Fibroblast of lung (primary cell): ENCODE results near the gene GNAS. TPM values are rescaled to one million over a fixed set of nuclear protein-coding genes. Genes with fewer than 3 reads are reported as not detected.

ENCODE experiments used
- DNase-seq, 2 donors: peaks; one replicate each; pipeline versions ENCODE4 v3.0.0 to v3.0.0-alpha.2; 2010; ENCODE audit warnings: low read depth in 2 of 2
- H2AFZ ChIP-seq: 2 replicates; pipeline ENCODE4 v1.5.1; 2012; ENCODE audit warnings: low read length, control low read depth, inconsistent platforms
- H3K27ac ChIP-seq: 2 replicates; pipeline ENCODE4 v1.5.1; 2011; ENCODE audit warnings: low read length, control low read depth; ENCODE audit not compliant: insufficient read depth
- H3K27me3 ChIP-seq: 2 replicates; pipeline ENCODE4 v1.5.1; 2011; ENCODE audit warnings: mild to moderate bottlenecking, low read length; ENCODE audit not compliant: control insufficient read depth, insufficient read depth
- H3K36me3 ChIP-seq: 2 replicates; pipeline ENCODE4 v1.5.1; 2011; ENCODE audit warnings: low read length; ENCODE audit not compliant: control insufficient read depth, insufficient read depth
- H3K4me1 ChIP-seq: 2 replicates; pipeline ENCODE4 v1.5.1; 2011; ENCODE audit warnings: low read length; ENCODE audit not compliant: control insufficient read depth, insufficient read depth; ENCODE audit errors: extremely low read depth
- H3K4me2 ChIP-seq: 2 replicates; pipeline ENCODE4 v1.5.1; 2011; ENCODE audit warnings: low read length, control low read depth; ENCODE audit not compliant: insufficient read depth; ENCODE audit errors: extremely low read depth
- H3K4me3 ChIP-seq, 4 experiments: fragments of 200-600 bp in 1 of 4; sonication (generic) in 1 of 4; replicated peaks in 1 of 4; 2 replicates each; pipeline ENCODE4 v1.5.1; 2011 to 2016; ENCODE audit warnings: low read length in 4 of 4, low read depth in 3 of 4, mild to moderate bottlenecking in 3 of 4, control low read depth in 2 of 4, inconsistent platforms in 1 of 4, mixed read lengths in 1 of 4; ENCODE audit not compliant: insufficient read depth in 1 of 4; ENCODE audit errors: control extremely low read depth in 1 of 4
- H3K79me2 ChIP-seq: 2 replicates; pipeline ENCODE4 v1.5.1; 2012; ENCODE audit warnings: mild to moderate bottlenecking, low read length, inconsistent platforms; ENCODE audit not compliant: control insufficient read depth, insufficient read depth
- H3K9ac ChIP-seq: 2 replicates; pipeline ENCODE4 v1.5.1; 2011; ENCODE audit warnings: mild to moderate bottlenecking, low read length, control low read depth; ENCODE audit not compliant: insufficient read depth
- H3K9me3 ChIP-seq: 2 replicates; pipeline ENCODE4 v1.5.1; 2012; ENCODE audit warnings: low read depth, low read length; ENCODE audit not compliant: control insufficient read depth, insufficient read depth
- H4K20me1 ChIP-seq: 2 replicates; pipeline ENCODE4 v1.5.1; 2011; ENCODE audit warnings: low read length; ENCODE audit not compliant: control insufficient read depth, insufficient read depth; ENCODE audit errors: extremely low read depth
- EZH2 ChIP-seq: IDR thresholded peaks from 2 replicates; pipeline ENCODE4 v1.5.1; 2012; ENCODE audit warnings: low read length, control low read depth, mild to moderate bottlenecking; ENCODE audit errors: missing control alignments
- polyA plus RNA-seq, 2 donors: library from polyadenylated mRNA; depleted of rRNA in 1 of 2; stranded (reverse) in 1 of 2; unstranded in 1 of 2; fragments of >200 nt; gene quantifications; 2 replicates each; pipeline ENCODE4 v1.2.1, GENCODE V29; 2011 to 2012; ENCODE audit warnings: missing spikeins in 1 of 2
- total RNA-seq: library from RNA; depleted of rRNA; stranded (reverse); fragments of >200 nt; gene quantifications from 2 replicates; pipeline ENCODE4 v1.2.1, GENCODE V29; 2014
- TF ChIP-seq, protein P1 (sequence below), 2 donors: IDR thresholded peaks in 1 of 2; conservative IDR thresholded peaks in 1 of 2; 1 replicate in 1 of 2; 2 replicates in 1 of 2; pipeline ENCODE4 v1.5.1; 2011 to 2012; ENCODE audit warnings: low read length in 2 of 2, control low read depth in 1 of 2, inconsistent platforms in 1 of 2, low read depth in 1 of 2, mild to moderate bottlenecking in 1 of 2

Gene GNAS
- total and polyA plus RNA-seq, 2 donors (not counting 1 experiment from before 2014, with no cell fraction given) = 421 to 1,357 TPM

DNA sequence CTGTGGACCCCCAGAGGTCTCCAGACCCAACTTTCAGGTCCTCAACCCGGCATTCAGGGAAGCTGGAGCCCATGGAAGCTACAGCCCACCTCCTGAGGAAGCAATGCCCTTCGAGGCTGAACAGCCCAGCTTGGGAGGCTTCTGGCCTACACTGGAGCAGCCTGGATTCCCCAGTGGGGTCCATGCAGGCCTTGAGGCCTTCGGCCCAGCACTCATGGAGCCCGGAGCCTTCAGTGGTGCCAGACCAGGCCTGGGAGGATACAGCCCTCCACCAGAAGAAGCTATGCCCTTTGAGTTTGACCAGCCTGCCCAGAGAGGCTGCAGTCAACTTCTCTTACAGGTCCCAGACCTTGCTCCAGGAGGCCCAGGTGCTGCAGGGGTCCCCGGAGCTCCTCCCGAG lies 950 bp downstream of the GNAS start:
- Histone ChIP-seq H3K9me3 (no peaks in the 10 kb centered on the region), H3K4me1 (no peaks in the 10 kb centered on the region), H3K79me2 (no peaks in the 10 kb centered on the region), H3K27me3 (peaks cover 40% of the 10 kb centered on the region), H3K9ac (no peak overlapping the region), H3K4me3 (no peak overlapping the region), H3K36me3 (no peaks in the 10 kb centered on the region), H2AFZ (no peak overlapping the region), H3K4me2 (no peak overlapping the region), H4K20me1 (no peaks in the 10 kb centered on the region), H3K27ac (no peak overlapping the region)
- no peak for DNase-seq
- no peak for TF ChIP-seq EZH2
- TF ChIP-seq, protein P1, sequence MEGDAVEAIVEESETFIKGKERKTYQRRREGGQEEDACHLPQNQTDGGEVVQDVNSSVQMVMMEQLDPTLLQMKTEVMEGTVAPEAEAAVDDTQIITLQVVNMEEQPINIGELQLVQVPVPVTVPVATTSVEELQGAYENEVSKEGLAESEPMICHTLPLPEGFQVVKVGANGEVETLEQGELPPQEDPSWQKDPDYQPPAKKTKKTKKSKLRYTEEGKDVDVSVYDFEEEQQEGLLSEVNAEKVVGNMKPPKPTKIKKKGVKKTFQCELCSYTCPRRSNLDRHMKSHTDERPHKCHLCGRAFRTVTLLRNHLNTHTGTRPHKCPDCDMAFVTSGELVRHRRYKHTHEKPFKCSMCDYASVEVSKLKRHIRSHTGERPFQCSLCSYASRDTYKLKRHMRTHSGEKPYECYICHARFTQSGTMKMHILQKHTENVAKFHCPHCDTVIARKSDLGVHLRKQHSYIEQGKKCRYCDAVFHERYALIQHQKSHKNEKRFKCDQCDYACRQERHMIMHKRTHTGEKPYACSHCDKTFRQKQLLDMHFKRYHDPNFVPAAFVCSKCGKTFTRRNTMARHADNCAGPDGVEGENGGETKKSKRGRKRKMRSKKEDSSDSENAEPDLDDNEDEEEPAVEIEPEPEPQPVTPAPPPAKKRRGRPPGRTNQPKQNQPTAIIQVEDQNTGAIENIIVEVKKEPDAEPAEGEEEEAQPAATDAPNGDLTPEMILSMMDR (conservative IDR thresholded peaks at IDR 0.05 in 1 of 2, IDR thresholded peaks at IDR 0.05 in 1 of 2; ENCODE audit: low read depth in 1 of 2, low read length in 2 of 2) = no peak

DNA sequence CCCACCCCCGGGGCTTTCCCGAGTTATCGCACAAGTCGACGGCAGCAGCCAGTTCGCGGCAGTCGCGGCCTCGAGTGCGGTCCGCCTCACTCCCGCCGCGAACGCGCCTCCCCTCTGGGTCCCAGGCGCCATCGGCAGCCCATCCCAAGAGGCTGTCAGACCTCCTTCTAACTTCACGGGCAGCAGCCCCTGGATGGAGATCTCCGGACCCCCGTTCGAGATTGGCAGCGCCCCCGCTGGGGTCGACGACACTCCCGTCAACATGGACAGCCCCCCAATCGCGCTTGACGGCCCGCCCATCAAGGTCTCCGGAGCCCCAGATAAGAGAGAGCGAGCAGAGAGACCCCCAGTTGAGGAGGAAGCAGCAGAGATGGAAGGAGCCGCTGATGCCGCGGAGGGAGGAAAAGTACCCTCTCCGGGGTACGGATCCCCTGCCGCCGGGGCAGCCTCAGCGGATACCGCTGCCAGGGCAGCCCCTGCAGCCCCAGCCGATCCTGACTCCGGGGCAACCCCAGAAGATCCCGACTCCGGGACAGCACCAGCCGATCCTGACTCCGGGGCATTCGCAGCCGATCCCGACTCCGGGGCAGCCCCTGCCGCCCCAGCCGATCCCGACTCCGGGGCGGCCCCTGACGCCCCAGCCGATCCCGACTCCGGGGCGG lies 1.6 kb downstream of the GNAS start:
- Histone ChIP-seq H3K9ac (no peak overlapping the region), H3K4me2 (no peak overlapping the region), H3K27me3 (peaks cover 40% of the 10 kb centered on the region)

DNA sequence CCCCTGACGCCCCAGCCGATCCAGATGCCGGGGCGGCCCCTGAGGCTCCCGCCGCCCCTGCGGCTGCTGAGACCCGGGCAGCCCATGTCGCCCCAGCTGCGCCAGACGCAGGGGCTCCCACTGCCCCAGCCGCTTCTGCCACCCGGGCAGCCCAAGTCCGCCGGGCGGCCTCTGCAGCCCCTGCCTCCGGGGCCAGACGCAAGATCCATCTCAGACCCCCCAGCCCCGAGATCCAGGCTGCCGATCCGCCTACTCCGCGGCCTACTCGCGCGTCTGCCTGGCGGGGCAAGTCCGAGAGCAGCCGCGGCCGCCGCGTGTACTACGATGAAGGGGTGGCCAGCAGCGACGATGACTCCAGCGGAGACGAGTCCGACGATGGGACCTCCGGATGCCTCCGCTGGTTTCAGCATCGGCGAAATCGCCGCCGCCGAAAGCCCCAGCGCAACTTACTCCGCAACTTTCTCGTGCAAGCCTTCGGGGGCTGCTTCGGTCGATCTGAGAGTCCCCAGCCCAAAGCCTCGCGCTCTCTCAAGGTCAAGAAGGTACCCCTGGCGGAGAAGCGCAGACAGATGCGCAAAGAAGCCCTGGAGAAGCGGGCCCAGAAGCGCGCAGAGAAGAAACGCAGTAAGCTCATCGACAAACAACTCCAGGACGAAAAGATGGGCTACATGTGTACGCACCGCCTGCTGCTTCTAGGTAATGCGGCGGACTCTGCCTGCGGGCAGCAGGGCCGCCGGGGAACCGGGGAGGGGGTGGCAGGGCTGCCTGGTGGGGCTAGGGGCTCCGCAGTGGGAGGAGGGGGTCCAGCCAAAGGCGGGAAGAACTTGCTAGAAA lies 2.3 kb downstream of the GNAS start:
- DNase-seq = no peak
- Histone ChIP-seq H3K27me3 (peaks cover 40% of the 10 kb centered on the region), H3K4me1 (no peaks in the 10 kb centered on the region), H3K79me2 (no peaks in the 10 kb centered on the region), H3K4me3 (peak overlapping the region in 1 of 4 experiments; percentile 27), H3K9me3 (no peaks in the 10 kb centered on the region), H3K4me2 (no peak overlapping the region), H3K27ac (no peak overlapping the region), H2AFZ (no peak overlapping the region), H4K20me1 (no peaks in the 10 kb centered on the region), H3K36me3 (no peaks in the 10 kb centered on the region), H3K9ac (no peak overlapping the region)
- TF ChIP-seq, protein P1 (conservative IDR thresholded peaks at IDR 0.05 in 1 of 2, IDR thresholded peaks at IDR 0.05 in 1 of 2; ENCODE audit: low read depth in 1 of 2, low read length in 2 of 2) = no peak
- TF ChIP-seq EZH2 = peak; percentile 63

More for the DNA sequence above, 1.6 kb downstream of the GNAS start:
- TF ChIP-seq EZH2 = peak; percentile 60
- TF ChIP-seq, protein P1 (conservative IDR thresholded peaks at IDR 0.05 in 1 of 2, IDR thresholded peaks at IDR 0.05 in 1 of 2; ENCODE audit: low read depth in 1 of 2, low read length in 2 of 2) = no peak
- no peaks in the 10 kb centered on the region for H3K36me3 ChIP-seq
- no peaks in the 10 kb centered on the region for H3K4me1 ChIP-seq
- H2AFZ ChIP-seq = no peak overlapping the region
- no peak for DNase-seq
- H3K9me3 ChIP-seq = no peaks in the 10 kb centered on the region
- no peak overlapping the region for H3K4me3 ChIP-seq
- H3K79me2 ChIP-seq = no peaks in the 10 kb centered on the region
- no peaks in the 10 kb centered on the region for H4K20me1 ChIP-seq
- no peak overlapping the region for H3K27ac ChIP-seq
